SK-N-SH (cell line): ENCODE measurements around the gene LIPE. TPM values are rescaled to one million over a fixed set of nuclear protein-coding genes. Genes with fewer than 3 reads are reported as not detected.

ENCODE experiments used
- CTCF ChIA-PET: fragments of 300-600, 350-600 bp; formaldehyde crosslinking; extraction: SDS; loops from one replicate; lab custom pipeline; 2021; lab: Yijun Ruan, JAX
- POLR2A ChIA-PET: fragments of 350-600 bp; sonication (Branson Sonifier 250); formaldehyde crosslinking; extraction: SDS; loops from one replicate; lab custom pipeline; 2020; ENCODE audit warnings: antibody characterized with exemption, inconsistent platforms; lab: Yijun Ruan, JAX
- DNase-seq: peaks from one replicate; pipeline ENCODE4 v3.0.0; 2012
- H2AFZ ChIP-seq: fragments of 200-600 bp; sonication (generic); 2 replicates; pipeline ENCODE4 v1.8.1; 2016; ENCODE audit warnings: antibody characterized with exemption, mild to moderate bottlenecking, low read depth
- H3F3A ChIP-seq: fragments of 200-600 bp; sonication (generic); replicated peaks from 2 replicates; pipeline ENCODE3; 2016; ENCODE audit warnings: antibody characterized with exemption, mild to moderate bottlenecking; ENCODE audit not compliant: insufficient read depth
- H3K27ac ChIP-seq, 2 experiments: fragments of 200-500 bp in 1 of 2; fragments of 200-600 bp in 1 of 2; sonication (Bioruptor generic) in 1 of 2; sonication (generic), shearing (Covaris generic) in 1 of 2; 2 replicates each; pipeline versions ENCODE4 v1.5.1 to v1.6.1; 2014 to 2016; ENCODE audit warnings: low read depth in 2 of 2, inconsistent platforms in 1 of 2, low read length in 1 of 2, mild to moderate bottlenecking in 1 of 2, mixed read lengths in 1 of 2
- H3K27me3 ChIP-seq: fragments of 200-600 bp; sonication (generic), shearing (Covaris generic); 2 replicates; pipeline ENCODE4 v1.6.1; 2016; ENCODE audit warnings: mixed run types; ENCODE audit not compliant: insufficient read depth
- H3K36me3 ChIP-seq, 2 experiments: fragments of 200-500 bp in 1 of 2; fragments of 200-600 bp in 1 of 2; sonication (Bioruptor generic) in 1 of 2; sonication (generic) in 1 of 2; replicated peaks in 1 of 2; 2 replicates each; pipeline versions ENCODE3 to v1.5.1; 2014 to 2016; ENCODE audit warnings: low read length in 1 of 2, mild to moderate bottlenecking in 1 of 2; ENCODE audit not compliant: insufficient read depth in 2 of 2, control insufficient read depth in 1 of 2
- H3K4me1 ChIP-seq, 2 experiments: fragments of 200-500 bp in 1 of 2; fragments of 200-600 bp in 1 of 2; sonication (Bioruptor generic) in 1 of 2; sonication (generic), shearing (Covaris generic) in 1 of 2; 2 replicates each; pipeline versions ENCODE4 v1.5.1 to v1.6.1; 2014 to 2016; ENCODE audit warnings: low read depth in 1 of 2, low read length in 1 of 2, mixed run types in 1 of 2; ENCODE audit not compliant: insufficient read depth in 2 of 2, control insufficient read depth in 1 of 2
- H3K4me2 ChIP-seq: fragments of 200-600 bp; sonication (generic), shearing (Covaris generic); 2 replicates; pipeline ENCODE4 v1.6.1; 2017; ENCODE audit warnings: mixed run types
- H3K4me3 ChIP-seq, 2 experiments: fragments of 200-500 bp in 1 of 2; fragments of 200-600 bp in 1 of 2; sonication (Bioruptor generic) in 1 of 2; sonication (generic), shearing (Covaris generic) in 1 of 2; 2 replicates each; pipeline versions ENCODE4 v1.5.1 to v1.8.1; 2014 to 2016; ENCODE audit warnings: low read depth in 2 of 2, inconsistent platforms in 1 of 2, low read length in 1 of 2, mild to moderate bottlenecking in 1 of 2, mixed read lengths in 1 of 2, moderate library complexity in 1 of 2
- H3K79me2 ChIP-seq: fragments of 200-600 bp; sonication (generic); 2 replicates; pipeline ENCODE4 v1.8.1; 2017; ENCODE audit warnings: mild to moderate bottlenecking; ENCODE audit not compliant: insufficient read depth
- H3K9ac ChIP-seq: fragments of 200-600 bp; sonication (generic); 2 replicates; pipeline ENCODE4 v1.6.1; 2017; ENCODE audit warnings: mixed run types
- H3K9me2 ChIP-seq: fragments of 200-600 bp; sonication (generic); 2 replicates; pipeline ENCODE4 v1.6.1; 2017; ENCODE audit warnings: mixed run types
- H3K9me3 ChIP-seq: fragments of 200-600 bp; sonication (generic); 2 replicates; pipeline ENCODE4 v1.6.1; 2017; ENCODE audit warnings: mixed run types, mild to moderate bottlenecking, moderate library complexity
- H4K20me1 ChIP-seq: fragments of 200-600 bp; sonication (generic); 2 replicates; pipeline ENCODE4 v1.6.1; 2017; ENCODE audit warnings: mild to moderate bottlenecking, mixed run types; ENCODE audit not compliant: insufficient read depth
- CHD2 ChIP-seq: fragments of 150-350 bp; IDR thresholded peaks from 2 replicates; pipeline ENCODE4 v1.6.1; 2018; ENCODE audit warnings: low read length; ENCODE audit not compliant: partially characterized antibody
- ELF1 ChIP-seq: IDR thresholded peaks from 2 replicates; pipeline ENCODE4 v1.4.0; 2012
- FOSL2 ChIP-seq: IDR thresholded peaks from 2 replicates; pipeline ENCODE4 v1.4.0; 2012; ENCODE audit warnings: low read depth, mild to moderate bottlenecking, moderate library complexity, borderline replicate concordance
- FOXM1 ChIP-seq: IDR thresholded peaks from 2 replicates; pipeline ENCODE4 v1.4.0; 2012; ENCODE audit warnings: low read depth, mild to moderate bottlenecking
- JUND ChIP-seq: IDR thresholded peaks from 2 replicates; pipeline ENCODE4 v1.4.0; 2012
- MEF2A ChIP-seq: IDR thresholded peaks from 2 replicates; pipeline ENCODE4 v1.4.0; 2012; ENCODE audit warnings: low read depth, borderline replicate concordance
- NFIC ChIP-seq: IDR thresholded peaks from 2 replicates; pipeline ENCODE4 v1.4.0; 2012; ENCODE audit warnings: borderline replicate concordance
- POLR2AphosphoS5 ChIP-seq: IDR thresholded peaks from 2 replicates; pipeline ENCODE4 v1.6.1; 2012; ENCODE audit warnings: low read depth, low read length
- RAD21 ChIP-seq: IDR thresholded peaks from 2 replicates; pipeline ENCODE4 v1.6.1; 2012; ENCODE audit warnings: mild to moderate bottlenecking, low read length
- TAF1 ChIP-seq: IDR thresholded peaks from 2 replicates; pipeline ENCODE4 v1.6.1; 2012; ENCODE audit warnings: low read depth, mild to moderate bottlenecking, low read length, moderate library complexity, borderline replicate concordance
- TEAD4 ChIP-seq: IDR thresholded peaks from 2 replicates; pipeline ENCODE4 v1.4.0; 2012; ENCODE audit warnings: mild to moderate bottlenecking, borderline replicate concordance; ENCODE audit not compliant: insufficient read depth
- USF1 ChIP-seq: IDR thresholded peaks from 2 replicates; pipeline ENCODE4 v1.4.0; 2012; ENCODE audit warnings: low read depth, borderline replicate concordance
- WGBS: methylation state at CpG from one replicate; pipeline ENCODE4 v1.1.6; 2017; ENCODE audit warnings: low lambda C conversion rate; 5-methylcytosine and 5-hydroxymethylcytosine counted together
- polyA plus RNA-seq, 3 experiments: library from polyadenylated mRNA; depleted of rRNA; stranded (reverse); fragments of >200 nt; gene quantifications; 2 replicates each; pipeline ENCODE4 v1.2.3, GENCODE V29; 2012
- TF ChIP-seq, protein P1 (sequence below): IDR thresholded peaks from 2 replicates; pipeline ENCODE4 v1.4.0; 2012; ENCODE audit warnings: low read depth
- TF ChIP-seq, protein P2 (sequence below): fragments of 200-600 bp; sonication (generic); IDR thresholded peaks from 2 replicates; pipeline ENCODE4 v1.6.1; 2017; ENCODE audit warnings: antibody characterized with exemption, mild to moderate bottlenecking, moderate library complexity
- TF ChIP-seq, protein P3 (sequence below): IDR thresholded peaks from 2 replicates; pipeline ENCODE4; 2012

LIPE gene
- polyA plus RNA-seq, 1 of the 3 experiments (the other 2 are of a cell fraction): 4.4 TPM

GRCh38 chr19:42435316-42435715 lies 8.1 kb upstream of the LIPE start:
- WGBS: 86% methylated on average over 6 of the region's 6 CpGs
- Histone ChIP-seq H3K27me3 (no peaks in the 10 kb centered on the region), H3K27ac (no peak overlapping the region), H3F3A (no peaks in the 10 kb centered on the region), H2AFZ (no peak overlapping the region), H3K9ac (no peak overlapping the region), H3K79me2 (no peaks in the 10 kb centered on the region), H3K4me2 (no peak overlapping the region), H3K36me3 (no peaks in the 10 kb centered on the region), H3K9me3 (no peaks in the 10 kb centered on the region), H3K9me2 (no peaks in the 10 kb centered on the region), H3K4me3 (no peak overlapping the region), H3K4me1 (no peaks in the 10 kb centered on the region; a peak in 1 of 4 replicates), H4K20me1 (no peaks in the 10 kb centered on the region)
- ChIA-PET POLR2A (no interaction called here), CTCF (interaction anchor here (1.2 kb wide), 1 partner anchor 11 kb away, joined by 3 read pairs; no protein-coding TSS in a partner anchor)
- TF ChIP-seq, protein P1, sequence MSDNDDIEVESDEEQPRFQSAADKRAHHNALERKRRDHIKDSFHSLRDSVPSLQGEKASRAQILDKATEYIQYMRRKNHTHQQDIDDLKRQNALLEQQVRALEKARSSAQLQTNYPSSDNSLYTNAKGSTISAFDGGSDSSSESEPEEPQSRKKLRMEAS: no peak
- no peak for TF ChIP-seq MEF2A
- TF ChIP-seq CHD2: no peak
- no peak for TF ChIP-seq USF1
- TF ChIP-seq, protein P2, sequence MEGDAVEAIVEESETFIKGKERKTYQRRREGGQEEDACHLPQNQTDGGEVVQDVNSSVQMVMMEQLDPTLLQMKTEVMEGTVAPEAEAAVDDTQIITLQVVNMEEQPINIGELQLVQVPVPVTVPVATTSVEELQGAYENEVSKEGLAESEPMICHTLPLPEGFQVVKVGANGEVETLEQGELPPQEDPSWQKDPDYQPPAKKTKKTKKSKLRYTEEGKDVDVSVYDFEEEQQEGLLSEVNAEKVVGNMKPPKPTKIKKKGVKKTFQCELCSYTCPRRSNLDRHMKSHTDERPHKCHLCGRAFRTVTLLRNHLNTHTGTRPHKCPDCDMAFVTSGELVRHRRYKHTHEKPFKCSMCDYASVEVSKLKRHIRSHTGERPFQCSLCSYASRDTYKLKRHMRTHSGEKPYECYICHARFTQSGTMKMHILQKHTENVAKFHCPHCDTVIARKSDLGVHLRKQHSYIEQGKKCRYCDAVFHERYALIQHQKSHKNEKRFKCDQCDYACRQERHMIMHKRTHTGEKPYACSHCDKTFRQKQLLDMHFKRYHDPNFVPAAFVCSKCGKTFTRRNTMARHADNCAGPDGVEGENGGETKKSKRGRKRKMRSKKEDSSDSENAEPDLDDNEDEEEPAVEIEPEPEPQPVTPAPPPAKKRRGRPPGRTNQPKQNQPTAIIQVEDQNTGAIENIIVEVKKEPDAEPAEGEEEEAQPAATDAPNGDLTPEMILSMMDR: no peak
- TF ChIP-seq FOSL2: no peak
- TF ChIP-seq TAF1: no peak
- no peak for TF ChIP-seq NFIC
- TF ChIP-seq RAD21: no peak
- no peak for TF ChIP-seq POLR2AphosphoS5
- TF ChIP-seq TEAD4: no peak
- TF ChIP-seq JUND: no peak
- TF ChIP-seq, protein P3, sequence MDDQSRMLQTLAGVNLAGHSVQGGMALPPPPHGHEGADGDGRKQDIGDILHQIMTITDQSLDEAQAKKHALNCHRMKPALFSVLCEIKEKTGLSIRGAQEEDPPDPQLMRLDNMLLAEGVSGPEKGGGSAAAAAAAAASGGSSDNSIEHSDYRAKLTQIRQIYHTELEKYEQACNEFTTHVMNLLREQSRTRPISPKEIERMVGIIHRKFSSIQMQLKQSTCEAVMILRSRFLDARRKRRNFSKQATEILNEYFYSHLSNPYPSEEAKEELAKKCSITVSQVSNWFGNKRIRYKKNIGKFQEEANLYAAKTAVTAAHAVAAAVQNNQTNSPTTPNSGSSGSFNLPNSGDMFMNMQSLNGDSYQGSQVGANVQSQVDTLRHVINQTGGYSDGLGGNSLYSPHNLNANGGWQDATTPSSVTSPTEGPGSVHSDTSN: no peak
- TF ChIP-seq FOXM1: no peak
- no peak for TF ChIP-seq ELF1
- no peak for DNase-seq
